Measurements from ENCODE around the gene MCF2L. TPM values are rescaled to one million over a fixed set of nuclear protein-coding genes. Genes with fewer than 3 reads are reported as not detected.

Gene MCF2L
- total RNA-seq, 6 experiments from 2014 or later = 9.6 to 18.4 (median 11.7) TPM

DNA sequence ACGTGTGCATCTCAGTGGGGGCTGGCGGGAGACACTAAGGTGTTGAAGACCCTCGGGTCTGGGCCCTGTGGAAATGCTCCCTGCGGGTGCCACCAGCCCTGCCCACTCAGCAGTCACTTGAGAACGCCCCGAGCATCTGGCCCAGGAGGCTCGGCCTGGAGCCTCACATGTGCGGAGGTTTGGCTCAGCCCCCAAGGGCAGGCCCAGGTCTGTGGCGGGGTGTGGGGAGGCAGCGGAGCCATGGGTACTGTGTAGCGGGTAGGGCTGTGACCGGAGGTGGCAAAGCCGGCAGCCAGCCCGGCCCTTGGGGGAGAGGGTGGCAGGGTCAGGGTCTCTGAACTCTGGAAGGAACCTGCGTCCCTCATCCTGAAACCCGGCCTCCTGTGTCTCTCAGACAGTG is 37.6 kb downstream of the MCF2L start:
- no peak overlapping the region for H3K27ac ChIP-seq
- H3K4me3 ChIP-seq = no peak overlapping the region
- H3K9me3 ChIP-seq = no peaks in the 10 kb centered on the region
- H3K36me3 ChIP-seq = no peaks in the 10 kb centered on the region
- no peaks in the 10 kb centered on the region for H3K27me3 ChIP-seq
- peaks cover 0 to 11% (median 2%) of the 10 kb centered on the region in 4 donors for H3K4me1 ChIP-seq
- DNase-seq = no peak
- WGBS (ENCODE audit: insufficient coverage, low coverage, low lambda C conversion rate, missing lambda C conversion rate) = no CpG with 5 or more reads among the region's 16 CpGs
- TF ChIP-seq POLR2A (IDR thresholded peaks at IDR 0.05) = no peak
- TF ChIP-seq, protein P1, sequence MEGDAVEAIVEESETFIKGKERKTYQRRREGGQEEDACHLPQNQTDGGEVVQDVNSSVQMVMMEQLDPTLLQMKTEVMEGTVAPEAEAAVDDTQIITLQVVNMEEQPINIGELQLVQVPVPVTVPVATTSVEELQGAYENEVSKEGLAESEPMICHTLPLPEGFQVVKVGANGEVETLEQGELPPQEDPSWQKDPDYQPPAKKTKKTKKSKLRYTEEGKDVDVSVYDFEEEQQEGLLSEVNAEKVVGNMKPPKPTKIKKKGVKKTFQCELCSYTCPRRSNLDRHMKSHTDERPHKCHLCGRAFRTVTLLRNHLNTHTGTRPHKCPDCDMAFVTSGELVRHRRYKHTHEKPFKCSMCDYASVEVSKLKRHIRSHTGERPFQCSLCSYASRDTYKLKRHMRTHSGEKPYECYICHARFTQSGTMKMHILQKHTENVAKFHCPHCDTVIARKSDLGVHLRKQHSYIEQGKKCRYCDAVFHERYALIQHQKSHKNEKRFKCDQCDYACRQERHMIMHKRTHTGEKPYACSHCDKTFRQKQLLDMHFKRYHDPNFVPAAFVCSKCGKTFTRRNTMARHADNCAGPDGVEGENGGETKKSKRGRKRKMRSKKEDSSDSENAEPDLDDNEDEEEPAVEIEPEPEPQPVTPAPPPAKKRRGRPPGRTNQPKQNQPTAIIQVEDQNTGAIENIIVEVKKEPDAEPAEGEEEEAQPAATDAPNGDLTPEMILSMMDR (IDR thresholded peaks at IDR 0.05) = no peak
- intact Hi-C loops (cut with DNase I) = no loop called here
- ATAC-seq = no peak

DNA sequence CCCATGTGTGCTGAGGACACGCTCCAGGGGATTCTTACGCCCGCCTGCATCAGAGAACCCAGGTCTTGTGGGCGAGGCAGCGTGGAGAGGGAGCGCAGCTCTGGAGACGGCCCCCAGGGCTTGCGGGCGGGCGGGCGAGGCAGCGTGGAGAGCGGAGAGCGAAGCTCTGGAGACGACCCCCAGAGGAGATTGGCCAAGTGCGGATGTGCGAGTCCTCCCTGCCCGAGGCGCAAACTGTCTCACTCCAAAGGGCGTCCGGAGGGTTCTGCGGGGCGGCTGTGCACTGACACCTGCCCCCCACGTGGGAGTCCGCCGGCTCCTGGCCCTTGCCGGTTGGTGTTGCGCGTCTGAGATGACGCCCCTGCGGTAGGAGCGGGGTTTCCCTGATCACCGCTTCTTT is 39.8 kb downstream of the MCF2L start:
- Histone ChIP-seq H3K4me3 (no peak overlapping the region), H3K36me3 (no peaks in the 10 kb centered on the region), H3K27me3 (no peaks in the 10 kb centered on the region), H3K27ac (peak overlapping the region in 2 of 3 donors; percentile 71 to 80), H3K9me3 (no peaks in the 10 kb centered on the region), H3K4me1 (peaks cover 0 to 11% (median 2%) of the 10 kb centered on the region in 4 donors)
- intact Hi-C loops (cut with DNase I) = no loop called here
- no peak for TF ChIP-seq POLR2A (IDR thresholded peaks at IDR 0.05)
- TF ChIP-seq, protein P1 (IDR thresholded peaks at IDR 0.05) = no peak
- 86% methylated on average over 4 of the region's 33 CpGs for WGBS (ENCODE audit: insufficient coverage, low coverage, low lambda C conversion rate, missing lambda C conversion rate)
- ATAC-seq = no peak
- no peak for DNase-seq

DNA sequence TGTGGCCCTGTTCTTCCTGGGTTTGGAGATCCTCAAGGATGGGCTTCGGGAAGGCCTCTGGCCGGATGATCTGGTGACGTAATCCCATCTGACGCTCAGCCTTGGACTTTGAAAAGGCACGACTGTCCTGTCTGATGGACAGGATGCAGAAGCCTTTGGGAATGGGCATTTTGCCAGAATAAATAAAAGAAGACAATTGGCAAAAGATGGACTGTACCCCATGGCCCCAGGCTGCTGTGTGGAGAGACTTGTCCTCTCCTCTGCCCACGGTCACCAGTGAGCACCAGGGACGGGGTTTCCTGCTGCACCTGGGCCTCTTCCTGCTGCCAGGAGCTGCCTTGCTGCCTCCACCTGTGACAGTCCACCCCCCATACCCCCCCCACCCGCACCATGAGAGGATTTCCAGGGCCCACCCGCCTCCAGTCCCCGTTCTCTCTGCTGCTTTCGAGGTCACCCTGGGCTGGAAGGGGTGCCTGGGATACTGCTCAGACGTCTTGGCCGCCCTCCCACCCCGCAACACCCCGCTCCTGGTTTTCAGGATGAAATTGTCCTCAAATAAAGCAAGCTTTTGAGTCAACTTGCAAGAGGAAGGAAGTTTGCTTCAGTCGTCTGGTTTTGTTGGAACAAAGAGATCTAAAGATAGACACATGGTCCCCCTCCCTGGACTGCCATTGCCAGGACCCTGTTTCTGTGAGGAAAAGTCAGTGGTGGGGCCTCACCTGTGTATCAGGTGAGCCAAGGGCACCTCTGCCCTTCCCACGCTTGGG is 40.9 kb downstream of the MCF2L start:
- Histone ChIP-seq H3K9me3 (no peaks in the 10 kb centered on the region), H3K27me3 (no peaks in the 10 kb centered on the region), H3K4me3 (no peak overlapping the region), H3K36me3 (no peaks in the 10 kb centered on the region), H3K27ac (peak overlapping the region; percentile 65 to 80 (median 71)), H3K4me1 (peaks cover 0 to 11% (median 2%) of the 10 kb centered on the region in 4 donors)
- ATAC-seq = peak; percentile 88 to 95 (median 91)
- DNase-seq = peak; percentile 68 to 79 (median 69)
- 17% methylated on average over 8 of the region's 17 CpGs for WGBS (ENCODE audit: insufficient coverage, low coverage, low lambda C conversion rate, missing lambda C conversion rate)
- TF ChIP-seq, protein P1 (IDR thresholded peaks at IDR 0.05) = no peak
- TF ChIP-seq POLR2A (IDR thresholded peaks at IDR 0.05) = no peak
- intact Hi-C loops (cut with DNase I) = no loop called here

DNA sequence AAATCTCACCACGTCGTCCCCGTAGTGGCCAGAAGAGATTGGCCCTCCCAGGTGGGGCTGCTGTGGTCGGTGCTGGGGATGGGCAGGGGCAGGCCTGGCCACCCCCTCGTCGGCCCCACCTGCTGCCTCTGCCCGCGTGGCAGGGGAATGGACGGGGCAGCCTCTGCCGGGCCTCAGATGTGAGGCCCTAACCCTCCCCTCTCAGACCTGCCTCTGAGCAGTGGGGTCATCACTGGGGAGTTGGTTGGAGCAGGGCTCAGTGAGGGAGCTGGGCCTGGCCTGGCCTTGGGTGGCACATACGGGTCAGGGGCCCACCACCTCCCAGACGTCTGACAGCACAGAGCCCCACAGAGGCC is 41.5 kb downstream of the MCF2L start:
- peaks cover 0 to 11% (median 2%) of the 10 kb centered on the region in 4 donors for H3K4me1 ChIP-seq
- ATAC-seq (no peak), DNase-seq (no peak)
- H3K9me3 ChIP-seq = no peaks in the 10 kb centered on the region
- WGBS (ENCODE audit: insufficient coverage, low coverage, low lambda C conversion rate, missing lambda C conversion rate) = no CpG with 5 or more reads among the region's 12 CpGs
- TF ChIP-seq, protein P1 (IDR thresholded peaks at IDR 0.05) = no peak
- no peak for TF ChIP-seq POLR2A (IDR thresholded peaks at IDR 0.05)
- H3K4me3 ChIP-seq = no peak overlapping the region
- no peaks in the 10 kb centered on the region for H3K36me3 ChIP-seq
- H3K27ac ChIP-seq = peak overlapping the region in 1 of 3 donors; percentile 80
- intact Hi-C loops (cut with DNase I) = no loop called here
- H3K27me3 ChIP-seq = no peaks in the 10 kb centered on the region
